ENCODE measurements around the gene FGFRL1. TPM values are rescaled to one million over a fixed set of nuclear protein-coding genes. Genes with fewer than 3 reads are reported as not detected.

Gene FGFRL1
- total RNA-seq, 5 donors from 2014 or later (not counting 1 experiment from before 2014, with no cell fraction given) = 14.9 to 25.2 (median 23.7) TPM

DNA sequence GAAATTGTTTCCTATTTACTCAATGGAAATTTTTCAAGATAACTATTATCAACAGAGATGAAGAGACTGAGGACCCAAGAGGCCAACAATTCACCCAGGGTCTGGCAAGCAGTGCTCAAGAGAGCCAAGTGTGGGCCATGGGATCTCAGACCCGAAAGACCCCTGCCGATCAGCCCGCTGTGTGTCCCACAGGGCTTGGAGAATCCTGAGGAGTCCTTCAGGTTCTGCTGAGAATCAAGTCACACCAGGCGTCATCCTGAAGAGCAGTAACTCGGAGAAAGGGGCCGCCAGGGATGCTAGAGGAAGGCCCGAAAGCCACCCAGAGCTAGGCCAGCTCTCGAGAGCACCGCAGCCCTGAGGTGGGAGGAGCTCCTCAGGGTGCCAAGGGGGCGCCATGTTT is 48.7 kb downstream of the FGFRL1 start:
- Mint-ChIP-seq H3K4me1 (peaks cover 12 to 20% (median 14%) of the 10 kb centered on the region in 3 donors), H3K27ac (no peak overlapping the region), H3K4me3 (no peak overlapping the region), H3K36me3 (no peaks in the 10 kb centered on the region), H3K27me3 (peaks cover 10 to 25% of the 10 kb centered on the region in 2 donors), H3K9me3 (peaks cover 3 to 6% (median 4%) of the 10 kb centered on the region in 3 donors)
- POLR2A ChIA-PET = no interaction called here
- H3K4me3 ChIP-seq (ENCODE audit: control insufficient read depth in 1 of 2, extremely low read depth in 1 of 2, low read length in 1 of 2) = no peak overlapping the region
- H3K9me3 ChIP-seq = no peaks in the 10 kb centered on the region
- ATAC-seq (replicated peaks in 1 of 4) = no peak
- no peak overlapping the region for H3K27ac ChIP-seq (ENCODE audit: low read length)
- no peaks in the 10 kb centered on the region for H3K36me3 ChIP-seq (ENCODE audit: control insufficient read depth in 2 of 2, extremely low read depth in 1 of 2, insufficient read depth in 1 of 2, low read length in 1 of 2)
- H3K27me3 ChIP-seq (replicated peaks in 1 of 2; ENCODE audit: control insufficient read depth in 2 of 2, extremely low read depth in 1 of 2, insufficient read depth in 2 of 2, low read length in 1 of 2) = peaks cover 0 to 36% of the 10 kb centered on the region in 2 experiments
- no peak for DNase-seq
- WGBS (ENCODE audit: insufficient coverage) = 60% methylated on average over 6 of the region's 10 CpGs
- H3K4me1 ChIP-seq (ENCODE audit: control insufficient read depth in 1 of 2, extremely low read depth in 1 of 2, insufficient read depth in 2 of 2, low read length in 2 of 2) = peaks cover 0 to 18% of the 10 kb centered on the region in 2 experiments
- CTCF ChIA-PET = no interaction called here

DNA sequence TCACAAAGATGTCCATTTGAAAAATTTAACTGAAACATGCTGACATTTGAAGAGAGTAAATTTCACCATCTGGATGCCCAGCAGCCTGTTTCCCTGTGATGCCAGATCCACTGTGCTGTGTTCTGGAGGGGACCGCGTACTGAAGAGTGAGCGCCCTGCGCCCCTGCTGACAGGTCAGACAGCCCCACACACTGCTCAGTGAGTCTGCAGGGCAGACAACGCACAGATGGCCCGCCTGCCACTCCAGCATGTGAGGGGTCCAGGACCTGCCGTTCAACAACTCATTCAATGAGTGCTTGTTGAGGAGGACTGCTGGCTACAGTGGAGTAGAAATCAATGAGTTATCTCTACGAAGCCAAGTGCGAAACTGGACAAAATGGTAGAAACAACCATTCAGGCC is 49.2 kb downstream of the FGFRL1 start:
- no peak overlapping the region for H3K27ac Mint-ChIP-seq
- Histone ChIP-seq H3K27me3 (replicated peaks in 1 of 2; ENCODE audit: control insufficient read depth in 2 of 2, extremely low read depth in 1 of 2, insufficient read depth in 2 of 2, low read length in 1 of 2) (peaks cover 2 to 37% of the 10 kb centered on the region in 2 experiments), H3K9me3 (no peaks in the 10 kb centered on the region), H3K36me3 (ENCODE audit: control insufficient read depth in 2 of 2, extremely low read depth in 1 of 2, insufficient read depth in 1 of 2, low read length in 1 of 2) (no peaks in the 10 kb centered on the region), H3K4me3 (ENCODE audit: control insufficient read depth in 1 of 2, extremely low read depth in 1 of 2, low read length in 1 of 2) (no peak overlapping the region), H3K27ac (ENCODE audit: low read length) (no peak overlapping the region), H3K4me1 (ENCODE audit: control insufficient read depth in 1 of 2, extremely low read depth in 1 of 2, insufficient read depth in 2 of 2, low read length in 2 of 2) (peaks cover 0 to 13% of the 10 kb centered on the region in 2 experiments)
- H3K27me3 Mint-ChIP-seq = peaks cover 11 to 29% of the 10 kb centered on the region in 2 donors
- H3K4me3 Mint-ChIP-seq = no peak overlapping the region
- DNase-seq (no peak), ATAC-seq (replicated peaks in 1 of 4) (no peak)
- H3K36me3 Mint-ChIP-seq = no peaks in the 10 kb centered on the region
- H3K4me1 Mint-ChIP-seq = peaks cover 8 to 18% (median 12%) of the 10 kb centered on the region in 3 donors
- WGBS (ENCODE audit: insufficient coverage) = 90% methylated on average over 6 of the region's 9 CpGs
- POLR2A ChIA-PET = no interaction called here
- H3K9me3 Mint-ChIP-seq = peaks cover 3 to 6% (median 4%) of the 10 kb centered on the region in 3 donors
- CTCF ChIA-PET = no interaction called here

DNA sequence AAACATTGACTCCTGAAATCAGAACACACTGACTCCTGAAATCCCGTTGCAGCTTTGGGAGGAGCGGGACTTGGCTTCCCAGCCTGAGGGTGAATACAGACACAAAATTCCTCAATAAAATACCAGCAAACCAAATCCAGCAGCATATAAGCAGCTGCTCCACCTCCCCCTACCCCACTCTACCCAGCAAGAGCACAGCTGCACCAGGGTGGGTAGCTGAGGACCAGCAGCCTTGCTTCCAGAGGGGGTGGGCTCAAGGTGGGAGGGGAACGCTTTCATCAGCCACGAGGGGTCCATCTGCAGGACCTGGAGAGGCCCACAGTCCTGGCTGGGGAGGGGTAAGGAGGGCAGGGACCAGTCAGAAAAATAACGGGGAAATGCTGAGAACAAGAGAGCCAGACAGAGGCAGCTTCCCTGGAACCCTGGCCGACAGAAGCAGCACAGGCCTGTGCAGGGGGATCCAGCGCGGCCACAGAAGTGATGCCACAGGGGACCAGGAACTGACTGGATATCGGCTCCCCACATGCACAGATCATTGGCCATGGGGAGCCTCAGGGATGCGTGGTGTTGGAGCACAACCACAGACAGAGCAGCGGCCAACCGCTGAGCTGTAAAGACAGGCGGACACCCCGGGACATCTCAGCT is 49.8 kb downstream of the FGFRL1 start:
- Mint-ChIP-seq H3K9me3 (peaks cover 3 to 6% (median 4%) of the 10 kb centered on the region in 3 donors), H3K36me3 (no peaks in the 10 kb centered on the region), H3K4me1 (peaks cover 3 to 13% (median 7%) of the 10 kb centered on the region in 3 donors), H3K4me3 (no peak overlapping the region), H3K27me3 (peaks cover 12 to 28% of the 10 kb centered on the region in 2 donors), H3K27ac (no peak overlapping the region)
- ATAC-seq (replicated peaks in 1 of 4) (no peak), DNase-seq (no peak)
- Histone ChIP-seq H3K4me1 (ENCODE audit: control insufficient read depth in 1 of 2, extremely low read depth in 1 of 2, insufficient read depth in 2 of 2, low read length in 2 of 2) (peaks cover 0 to 8% of the 10 kb centered on the region in 2 experiments), H3K36me3 (ENCODE audit: control insufficient read depth in 2 of 2, extremely low read depth in 1 of 2, insufficient read depth in 1 of 2, low read length in 1 of 2) (no peaks in the 10 kb centered on the region), H3K27me3 (replicated peaks in 1 of 2; ENCODE audit: control insufficient read depth in 2 of 2, extremely low read depth in 1 of 2, insufficient read depth in 2 of 2, low read length in 1 of 2) (peaks cover 2 to 40% of the 10 kb centered on the region in 2 experiments), H3K4me3 (ENCODE audit: control insufficient read depth in 1 of 2, extremely low read depth in 1 of 2, low read length in 1 of 2) (no peak overlapping the region), H3K27ac (ENCODE audit: low read length) (no peak overlapping the region), H3K9me3 (no peaks in the 10 kb centered on the region)
- WGBS (ENCODE audit: insufficient coverage) = 84% methylated on average over 14 of the region's 14 CpGs
- CTCF ChIA-PET = no interaction called here
- POLR2A ChIA-PET = no interaction called here

DNA sequence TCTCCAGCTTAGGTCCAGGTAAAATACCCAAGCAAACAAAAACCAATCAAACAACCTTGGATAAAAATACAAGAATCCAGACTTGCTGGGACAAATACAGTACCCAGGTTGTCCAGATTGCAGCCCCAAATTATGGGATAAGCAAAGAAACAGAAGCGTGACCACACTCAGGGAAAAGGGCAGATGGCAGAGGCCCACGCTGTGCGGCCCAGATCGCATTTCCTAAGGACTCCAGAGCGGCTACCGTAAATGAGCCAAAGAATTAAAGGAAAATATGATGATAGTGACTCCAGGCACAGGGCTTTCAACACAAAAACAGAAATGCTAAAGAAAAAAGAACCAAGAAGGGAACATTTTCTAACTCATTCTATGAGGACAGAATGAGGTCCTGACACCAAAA is 50.3 kb downstream of the FGFRL1 start:
- Mint-ChIP-seq H3K27me3 (peaks cover 15 to 33% of the 10 kb centered on the region in 2 donors), H3K36me3 (no peaks in the 10 kb centered on the region), H3K9me3 (peaks cover 3 to 6% (median 4%) of the 10 kb centered on the region in 3 donors), H3K4me3 (no peak overlapping the region), H3K27ac (no peak overlapping the region), H3K4me1 (peaks cover 0 to 9% (median under 1%) of the 10 kb centered on the region in 3 donors)
- ChIA-PET CTCF (no interaction called here), POLR2A (no interaction called here)
- DNase-seq (no peak), ATAC-seq (replicated peaks in 1 of 4) (no peak)
- Histone ChIP-seq H3K4me3 (ENCODE audit: control insufficient read depth in 1 of 2, extremely low read depth in 1 of 2, low read length in 1 of 2) (no peak overlapping the region), H3K4me1 (ENCODE audit: control insufficient read depth in 1 of 2, extremely low read depth in 1 of 2, insufficient read depth in 2 of 2, low read length in 2 of 2) (peaks cover 0 to 2% of the 10 kb centered on the region in 2 experiments), H3K36me3 (ENCODE audit: control insufficient read depth in 2 of 2, extremely low read depth in 1 of 2, insufficient read depth in 1 of 2, low read length in 1 of 2) (no peaks in the 10 kb centered on the region), H3K27me3 (replicated peaks in 1 of 2; ENCODE audit: control insufficient read depth in 2 of 2, extremely low read depth in 1 of 2, insufficient read depth in 2 of 2, low read length in 1 of 2) (peaks cover 2 to 43% of the 10 kb centered on the region in 2 experiments), H3K27ac (ENCODE audit: low read length) (no peak overlapping the region), H3K9me3 (no peaks in the 10 kb centered on the region)
- 93% methylated on average over 3 of the region's 6 CpGs for WGBS (ENCODE audit: insufficient coverage)

DNA sequence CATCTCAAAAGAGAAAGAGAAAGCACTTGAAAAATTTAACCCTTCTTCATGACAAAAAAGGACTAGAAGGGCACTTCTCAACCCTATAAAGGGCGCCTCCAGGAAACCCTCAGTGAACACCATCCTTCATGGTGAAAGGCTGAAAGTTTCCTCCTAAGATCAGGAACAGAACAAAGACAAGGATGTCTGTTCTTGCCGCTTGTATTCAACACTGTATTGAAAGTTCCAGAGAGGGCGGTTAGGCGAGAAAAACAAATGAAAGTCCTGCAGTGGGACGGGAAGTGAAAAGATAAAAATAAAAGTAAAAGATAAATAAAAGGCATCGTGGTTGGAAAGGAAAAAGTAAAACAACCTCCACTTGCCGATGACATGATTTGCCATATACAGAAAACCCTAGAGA is 51.0 kb downstream of the FGFRL1 start:
- ATAC-seq (replicated peaks in 1 of 4) = no peak
- Mint-ChIP-seq H3K27me3 (peaks cover 15 to 35% of the 10 kb centered on the region in 2 donors), H3K9me3 (peaks cover 3 to 6% (median 4%) of the 10 kb centered on the region in 3 donors), H3K4me1 (peaks cover 0 to 7% (median 0%) of the 10 kb centered on the region in 3 donors), H3K27ac (no peak overlapping the region), H3K36me3 (no peaks in the 10 kb centered on the region), H3K4me3 (no peak overlapping the region)
- no peaks in the 10 kb centered on the region for H3K9me3 ChIP-seq
- H3K27ac ChIP-seq (ENCODE audit: low read length) = no peak overlapping the region
- H3K4me1 ChIP-seq (ENCODE audit: control insufficient read depth in 1 of 2, extremely low read depth in 1 of 2, insufficient read depth in 2 of 2, low read length in 2 of 2) = no peaks in the 10 kb centered on the region
- DNase-seq = no peak
- POLR2A ChIA-PET = no interaction called here
- peaks cover 2 to 43% of the 10 kb centered on the region in 2 experiments for H3K27me3 ChIP-seq (replicated peaks in 1 of 2; ENCODE audit: control insufficient read depth in 2 of 2, extremely low read depth in 1 of 2, insufficient read depth in 2 of 2, low read length in 1 of 2)
- CTCF ChIA-PET = no interaction called here
- H3K36me3 ChIP-seq (ENCODE audit: control insufficient read depth in 2 of 2, extremely low read depth in 1 of 2, insufficient read depth in 1 of 2, low read length in 1 of 2) = no peaks in the 10 kb centered on the region
- no peak overlapping the region for H3K4me3 ChIP-seq (ENCODE audit: control insufficient read depth in 1 of 2, extremely low read depth in 1 of 2, low read length in 1 of 2)
- WGBS (ENCODE audit: insufficient coverage) = no CpG with 5 or more reads among the region's 7 CpGs

DNA sequence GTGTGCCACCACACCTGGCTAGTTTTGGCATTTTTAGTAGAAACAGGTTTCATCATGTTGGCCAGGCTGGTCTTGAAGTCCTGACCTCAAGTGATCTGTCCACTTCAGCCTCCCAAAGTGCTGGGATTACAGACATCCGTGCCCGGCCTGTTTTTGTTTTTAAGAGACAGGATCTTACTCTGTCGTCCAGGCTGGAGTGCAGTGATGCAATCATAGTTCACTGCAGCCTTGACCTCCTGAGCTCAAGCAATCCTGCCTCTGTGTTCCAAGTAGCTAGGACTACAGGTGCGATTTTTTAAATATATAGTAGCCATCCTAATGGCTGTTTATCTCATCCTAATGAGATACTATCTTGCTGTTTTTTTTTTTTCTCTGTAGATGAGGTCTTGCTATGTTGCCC is 54.3 kb downstream of the FGFRL1 start:
- POLR2A ChIA-PET = no interaction called here
- H3K4me3 Mint-ChIP-seq = no peak overlapping the region

More for the DNA sequence above, 54.3 kb downstream of the FGFRL1 start:
- no peaks in the 10 kb centered on the region for H3K9me3 ChIP-seq
- no peaks in the 10 kb centered on the region for H3K4me1 ChIP-seq (ENCODE audit: control insufficient read depth in 1 of 2, extremely low read depth in 1 of 2, insufficient read depth in 2 of 2, low read length in 2 of 2)
- Mint-ChIP-seq H3K36me3 (no peaks in the 10 kb centered on the region), H3K4me1 (peaks cover 0 to 7% (median 0%) of the 10 kb centered on the region in 3 donors), H3K27me3 (peaks cover 34 to 59% of the 10 kb centered on the region in 2 donors), H3K27ac (no peak overlapping the region), H3K9me3 (peaks cover 3 to 6% (median 4%) of the 10 kb centered on the region in 3 donors)
- no peak overlapping the region for H3K27ac ChIP-seq (ENCODE audit: low read length)
- no peak for ATAC-seq (replicated peaks in 1 of 4)
- H3K4me3 ChIP-seq (ENCODE audit: control insufficient read depth in 1 of 2, extremely low read depth in 1 of 2, low read length in 1 of 2) = no peak overlapping the region
- peaks cover 2 to 30% of the 10 kb centered on the region in 2 experiments for H3K27me3 ChIP-seq (replicated peaks in 1 of 2; ENCODE audit: control insufficient read depth in 2 of 2, extremely low read depth in 1 of 2, insufficient read depth in 2 of 2, low read length in 1 of 2)
- DNase-seq = no peak
- H3K36me3 ChIP-seq (ENCODE audit: control insufficient read depth in 2 of 2, extremely low read depth in 1 of 2, insufficient read depth in 1 of 2, low read length in 1 of 2) = no peaks in the 10 kb centered on the region
- 53% methylated on average over 3 of the region's 4 CpGs for WGBS (ENCODE audit: insufficient coverage)
- CTCF ChIA-PET = no interaction called here
